LNCaP clone FGC (cell line): ENCODE data around the gene CHURC1.
A peak's percentile ranks its signal among the peaks of the same experiment; 100 is the strongest.

Experiments
- DNase-seq: peaks from one replicate; pipeline ENCODE4 v3.0.0-alpha.2; 2011; ENCODE audit warnings: low read depth
- H3K4me3 ChIP-seq: 2 replicates; pipeline ENCODE4 v1.5.1; 2011; ENCODE audit warnings: mild to moderate bottlenecking, low read depth, low read length, control low read depth
- TF ChIP-seq, protein P1 (sequence below): IDR thresholded peaks from 2 replicates; pipeline ENCODE4 v1.5.1; 2012; ENCODE audit warnings: mild to moderate bottlenecking; ENCODE audit not compliant: control insufficient read depth, insufficient read depth; ENCODE audit errors: extremely low read depth

CHURC1 gene

DNA sequence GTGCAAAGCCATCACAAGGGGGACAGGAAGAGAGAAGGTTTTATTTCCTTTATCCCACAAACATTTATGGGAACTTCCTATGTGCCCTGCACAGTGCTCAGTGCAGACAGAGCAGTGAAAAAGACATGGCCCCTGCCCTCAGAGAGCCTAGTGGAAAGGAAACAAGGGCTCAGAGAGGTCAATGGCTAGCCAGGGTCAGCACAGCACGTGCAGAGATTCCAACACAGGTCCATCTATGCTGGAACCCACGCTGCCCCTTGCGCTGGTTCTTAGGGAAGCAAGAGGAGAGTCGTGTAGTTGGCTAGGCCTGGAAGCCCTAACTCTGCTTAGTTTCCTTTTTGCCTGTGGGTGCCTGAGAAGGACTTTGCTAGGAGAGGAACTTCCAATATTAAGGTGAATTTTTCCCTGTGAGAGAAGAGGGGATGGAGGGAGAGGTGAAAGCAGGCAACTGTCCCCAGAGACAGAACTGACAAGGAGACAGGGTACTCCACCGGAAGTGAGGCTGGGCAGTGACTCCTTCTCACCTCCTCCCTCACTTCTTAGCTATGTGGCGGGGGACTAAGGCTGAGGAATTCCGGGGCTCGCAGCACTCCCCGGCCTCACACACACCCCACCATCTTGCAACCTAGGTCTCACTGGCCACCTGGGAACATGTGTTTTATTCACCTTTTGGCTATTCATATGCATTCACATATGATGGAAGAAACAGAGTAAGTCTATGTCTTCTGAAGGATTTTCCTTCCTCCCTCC, 40.4 kb downstream of the CHURC1 start:
- H3K4me3 ChIP-seq, result no peak overlapping the region
- TF ChIP-seq, protein P1, sequence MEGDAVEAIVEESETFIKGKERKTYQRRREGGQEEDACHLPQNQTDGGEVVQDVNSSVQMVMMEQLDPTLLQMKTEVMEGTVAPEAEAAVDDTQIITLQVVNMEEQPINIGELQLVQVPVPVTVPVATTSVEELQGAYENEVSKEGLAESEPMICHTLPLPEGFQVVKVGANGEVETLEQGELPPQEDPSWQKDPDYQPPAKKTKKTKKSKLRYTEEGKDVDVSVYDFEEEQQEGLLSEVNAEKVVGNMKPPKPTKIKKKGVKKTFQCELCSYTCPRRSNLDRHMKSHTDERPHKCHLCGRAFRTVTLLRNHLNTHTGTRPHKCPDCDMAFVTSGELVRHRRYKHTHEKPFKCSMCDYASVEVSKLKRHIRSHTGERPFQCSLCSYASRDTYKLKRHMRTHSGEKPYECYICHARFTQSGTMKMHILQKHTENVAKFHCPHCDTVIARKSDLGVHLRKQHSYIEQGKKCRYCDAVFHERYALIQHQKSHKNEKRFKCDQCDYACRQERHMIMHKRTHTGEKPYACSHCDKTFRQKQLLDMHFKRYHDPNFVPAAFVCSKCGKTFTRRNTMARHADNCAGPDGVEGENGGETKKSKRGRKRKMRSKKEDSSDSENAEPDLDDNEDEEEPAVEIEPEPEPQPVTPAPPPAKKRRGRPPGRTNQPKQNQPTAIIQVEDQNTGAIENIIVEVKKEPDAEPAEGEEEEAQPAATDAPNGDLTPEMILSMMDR, result no peak
- DNase-seq, result no peak

DNA sequence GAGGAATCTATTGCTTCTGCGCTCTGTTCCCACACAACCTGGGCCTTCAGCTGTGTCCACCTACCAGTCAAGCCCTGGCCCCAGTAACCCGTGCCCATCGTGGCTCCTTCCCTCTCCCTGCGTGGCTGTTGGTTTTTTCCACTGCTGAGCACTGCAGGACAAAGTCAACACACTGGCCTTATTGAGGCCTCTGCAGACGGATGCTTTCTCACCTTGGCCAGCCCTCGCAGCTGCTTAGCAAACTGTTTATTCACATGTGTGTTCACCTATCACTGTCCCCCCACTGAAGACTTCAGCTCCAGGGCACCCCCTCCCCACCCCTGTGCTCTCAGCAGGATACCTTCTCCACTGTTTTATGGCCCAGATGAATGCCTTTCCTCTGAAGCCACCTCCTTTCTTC, 41.0 kb downstream of the CHURC1 start:
- DNase-seq, result no peak
- TF ChIP-seq, protein P1, result no peak

DNA sequence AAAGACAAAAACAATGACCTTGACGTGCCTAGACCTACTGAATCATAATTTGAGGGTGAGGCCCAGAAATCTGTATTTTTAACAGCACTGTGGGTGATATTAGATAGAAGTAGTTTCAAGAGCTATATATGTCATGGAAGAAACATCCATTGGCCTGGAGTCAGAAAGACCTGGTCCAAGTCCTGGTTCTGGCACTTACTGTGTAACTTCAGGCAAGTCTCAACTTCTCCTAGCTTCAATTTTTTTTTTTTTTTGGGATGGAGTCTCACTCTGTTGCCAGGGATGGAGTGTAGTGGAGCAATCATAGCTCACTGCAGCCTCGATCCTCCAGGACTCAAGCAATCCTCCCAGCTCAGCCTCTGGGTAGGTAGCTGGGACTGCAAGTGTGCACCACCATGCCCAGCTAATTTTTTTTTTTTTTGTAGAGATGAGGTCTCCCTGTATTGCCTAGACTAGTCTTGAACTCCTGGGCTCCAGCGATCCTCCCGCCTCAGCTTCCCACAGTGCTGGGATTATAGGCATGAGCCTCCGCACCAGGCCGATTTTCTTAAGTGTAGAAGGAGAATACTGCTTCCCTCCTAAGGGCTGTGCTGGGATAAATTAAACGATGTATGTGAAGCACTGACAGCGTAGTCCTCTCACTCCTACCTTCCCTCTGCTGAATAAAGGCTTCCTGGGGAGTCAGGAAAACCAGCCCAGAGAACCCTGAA, 42.6 kb downstream of the CHURC1 start:
- no peak overlapping the region for H3K4me3 ChIP-seq
- TF ChIP-seq, protein P1, result no peak
- no peak for DNase-seq

More for the DNA sequence above, 41.0 kb downstream of the CHURC1 start:
- no peak overlapping the region for H3K4me3 ChIP-seq

DNA sequence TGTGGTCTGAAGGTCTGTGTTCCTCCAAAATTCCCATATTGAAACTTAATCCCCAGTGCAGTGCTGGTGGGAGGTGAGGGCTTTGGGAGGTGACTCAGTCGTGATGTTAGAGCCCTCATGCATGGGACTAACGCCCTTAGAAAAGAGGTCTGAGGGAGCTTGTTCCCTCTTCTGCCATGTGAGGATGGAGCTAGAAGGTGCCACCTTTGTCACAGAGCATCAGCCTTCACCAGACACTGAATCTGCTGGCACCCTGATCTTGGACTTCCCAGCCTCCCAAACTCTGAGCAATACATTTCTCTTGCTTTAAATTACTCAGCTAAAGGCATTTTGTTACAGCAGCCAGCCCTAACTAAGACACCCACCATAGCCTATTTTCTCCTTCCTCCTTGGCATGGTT, 43.9 kb downstream of the CHURC1 start:
- no peak for DNase-seq
- TF ChIP-seq, protein P1, result no peak
- H3K4me3 ChIP-seq, result no peak overlapping the region

DNA sequence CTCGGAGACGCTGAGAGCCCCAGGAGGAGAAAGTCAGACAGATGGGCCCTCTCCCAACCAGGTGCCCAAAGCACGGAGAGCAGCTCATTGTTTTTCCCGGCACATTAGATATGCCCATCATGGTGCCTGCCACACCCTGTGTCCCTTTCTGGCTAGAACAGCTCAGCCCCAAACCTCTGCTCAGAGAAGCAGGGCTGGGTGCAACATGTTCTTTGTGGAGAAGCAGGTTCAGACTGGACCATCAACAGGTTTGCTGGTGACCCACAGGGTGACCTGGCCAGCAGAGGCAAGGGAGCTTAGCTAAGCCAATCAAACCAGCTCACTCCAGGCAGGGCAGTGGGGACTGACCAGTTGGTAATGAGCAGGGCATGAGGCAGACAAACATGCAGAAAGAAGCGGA, 44.5 kb downstream of the CHURC1 start:
- DNase-seq, result no peak
- TF ChIP-seq, protein P1, result no peak
- H3K4me3 ChIP-seq, result no peak overlapping the region

DNA sequence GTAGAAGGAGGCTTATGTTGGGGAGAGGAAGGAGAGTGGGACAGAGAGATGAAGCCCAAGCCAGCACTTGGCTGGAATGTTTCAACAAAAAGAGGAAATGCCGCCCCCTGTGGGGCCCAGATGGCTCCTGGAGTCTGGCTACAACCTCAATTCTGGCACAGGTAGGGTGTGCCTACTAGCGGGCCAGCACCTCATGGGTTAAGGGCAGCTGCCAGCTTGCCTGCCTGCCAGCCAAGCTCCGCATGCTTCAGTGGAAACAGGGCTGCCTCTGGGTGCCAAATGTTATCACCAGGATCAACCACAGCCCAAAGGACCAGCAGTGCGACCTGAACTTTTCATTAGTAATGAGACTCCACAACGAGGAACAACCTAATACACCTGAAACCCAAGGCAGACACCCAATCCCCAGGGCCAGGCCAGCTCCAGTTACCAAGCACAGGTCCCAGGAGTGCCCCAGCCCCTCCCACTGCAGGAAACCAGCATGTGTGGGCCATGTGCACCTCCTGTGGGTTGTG, 46.6 kb downstream of the CHURC1 start:
- H3K4me3 ChIP-seq, result no peak overlapping the region
- DNase-seq, result peak; percentile 49
- TF ChIP-seq, protein P1, result no peak

DNA sequence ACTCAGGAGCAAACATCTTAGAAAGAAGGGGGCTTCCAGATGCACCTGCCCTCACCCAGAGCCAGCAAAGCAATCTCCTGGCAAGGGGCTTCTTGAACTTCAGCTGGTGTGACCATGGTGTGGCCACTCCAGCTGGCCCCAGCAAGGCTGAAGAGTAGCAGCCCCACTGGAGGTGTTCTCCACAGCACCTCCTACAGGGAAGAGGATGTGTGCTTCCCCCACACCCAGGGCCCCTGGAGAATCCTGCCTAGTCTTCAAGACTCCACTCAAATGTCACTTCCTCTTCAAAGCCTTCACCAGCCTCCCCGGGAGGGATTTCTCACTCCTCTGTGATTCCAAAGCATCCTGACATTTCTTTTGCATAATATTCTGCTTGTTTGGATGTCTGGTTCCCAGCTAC, 49.4 kb downstream of the CHURC1 start:
- no peak for DNase-seq
- TF ChIP-seq, protein P1, result no peak
- H3K4me3 ChIP-seq, result no peak overlapping the region
